GM23338 (cell line): ENCODE measurements around the gene NANS.

Experiments
- CREB1 ChIP-seq: fragments of 250-450 bp; sonication (Bioruptor Pico); IDR thresholded peaks from 2 replicates; pipeline ENCODE4 v1.5.0; 2020; ENCODE audit warnings: low read depth, mild to moderate bottlenecking, moderate library complexity
- EZH2 ChIP-seq: fragments of 200-600 bp; sonication (generic); IDR thresholded peaks from one replicate; pipeline ENCODE4 v1.8.0; 2017; ENCODE audit warnings: antibody characterized with exemption, mild to moderate bottlenecking, low read depth; ENCODE audit not compliant: unreplicated experiment
- EZH2phosphoT487 ChIP-seq: fragments of 200-600 bp; sonication (generic); IDR thresholded peaks from one replicate; pipeline ENCODE4 v1.8.1; 2018; ENCODE audit warnings: antibody characterized with exemption; ENCODE audit not compliant: unreplicated experiment
- NANOG ChIP-seq: IDR thresholded peaks from 2 replicates; pipeline ENCODE4 v1.6.1; 2016; ENCODE audit warnings: antibody characterized with exemption, borderline replicate concordance
- POLR2AphosphoS5 ChIP-seq: IDR thresholded peaks from 2 replicates; pipeline ENCODE4 v1.6.1; 2016; ENCODE audit warnings: antibody characterized with exemption, low read depth
- ZNF114 ChIP-seq: fragments of 250-450 bp; sonication (Bioruptor Pico); IDR thresholded peaks from 2 replicates; pipeline ENCODE4 v1.5.0; 2020; ENCODE audit warnings: mild to moderate bottlenecking, moderate library complexity
- TF ChIP-seq, protein P1 (sequence below), 2 experiments: fragments of 200-600 bp in 1 of 2; sonication (generic) in 1 of 2; conservative IDR thresholded peaks; 2 replicates each; pipeline versions ENCODE4 v1.5.1 to v1.6.1; 2016 to 2017; ENCODE audit warnings: antibody characterized with exemption in 2 of 2, low read depth in 2 of 2, mild to moderate bottlenecking in 2 of 2, moderate library complexity in 1 of 2
- TF ChIP-seq, protein P2 (sequence below): IDR thresholded peaks from one replicate; pipeline ENCODE4 v1.6.1; 2018; ENCODE audit warnings: antibody characterized with exemption; ENCODE audit not compliant: unreplicated experiment
- TF ChIP-seq, protein P3 (sequence below): IDR thresholded peaks from 2 replicates; pipeline ENCODE4 v1.6.1; 2016; ENCODE audit warnings: antibody characterized with exemption

DNA sequence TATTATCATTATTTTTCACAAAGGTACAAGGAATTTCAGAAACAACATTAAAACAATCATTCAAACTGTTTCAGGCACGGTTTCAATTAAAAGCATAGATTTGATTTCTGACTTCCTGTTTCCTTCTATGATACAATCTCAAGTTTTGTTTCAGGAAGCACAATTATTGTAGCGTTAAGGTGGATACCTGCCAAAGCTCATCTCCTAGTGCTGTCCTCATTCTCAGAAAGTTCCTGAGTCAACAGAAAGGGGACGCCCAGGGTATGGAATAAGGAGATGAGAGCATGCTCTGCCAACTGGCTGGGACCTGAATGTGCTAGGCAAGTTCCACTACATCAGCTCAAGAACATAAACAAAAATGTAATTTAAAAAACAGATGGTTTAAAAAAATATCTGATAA is 64.5 kb downstream of the NANS start:
- TF ChIP-seq, protein P1, sequence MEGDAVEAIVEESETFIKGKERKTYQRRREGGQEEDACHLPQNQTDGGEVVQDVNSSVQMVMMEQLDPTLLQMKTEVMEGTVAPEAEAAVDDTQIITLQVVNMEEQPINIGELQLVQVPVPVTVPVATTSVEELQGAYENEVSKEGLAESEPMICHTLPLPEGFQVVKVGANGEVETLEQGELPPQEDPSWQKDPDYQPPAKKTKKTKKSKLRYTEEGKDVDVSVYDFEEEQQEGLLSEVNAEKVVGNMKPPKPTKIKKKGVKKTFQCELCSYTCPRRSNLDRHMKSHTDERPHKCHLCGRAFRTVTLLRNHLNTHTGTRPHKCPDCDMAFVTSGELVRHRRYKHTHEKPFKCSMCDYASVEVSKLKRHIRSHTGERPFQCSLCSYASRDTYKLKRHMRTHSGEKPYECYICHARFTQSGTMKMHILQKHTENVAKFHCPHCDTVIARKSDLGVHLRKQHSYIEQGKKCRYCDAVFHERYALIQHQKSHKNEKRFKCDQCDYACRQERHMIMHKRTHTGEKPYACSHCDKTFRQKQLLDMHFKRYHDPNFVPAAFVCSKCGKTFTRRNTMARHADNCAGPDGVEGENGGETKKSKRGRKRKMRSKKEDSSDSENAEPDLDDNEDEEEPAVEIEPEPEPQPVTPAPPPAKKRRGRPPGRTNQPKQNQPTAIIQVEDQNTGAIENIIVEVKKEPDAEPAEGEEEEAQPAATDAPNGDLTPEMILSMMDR (conservative IDR thresholded peaks at IDR 0.05; ENCODE audit: low read depth in 2 of 2) = 0 out of 4 replicates have a peak, but pooled peaks of 1 of the 2 experiments have one; percentile 18
- no peak for TF ChIP-seq EZH2
- TF ChIP-seq, protein P2, sequence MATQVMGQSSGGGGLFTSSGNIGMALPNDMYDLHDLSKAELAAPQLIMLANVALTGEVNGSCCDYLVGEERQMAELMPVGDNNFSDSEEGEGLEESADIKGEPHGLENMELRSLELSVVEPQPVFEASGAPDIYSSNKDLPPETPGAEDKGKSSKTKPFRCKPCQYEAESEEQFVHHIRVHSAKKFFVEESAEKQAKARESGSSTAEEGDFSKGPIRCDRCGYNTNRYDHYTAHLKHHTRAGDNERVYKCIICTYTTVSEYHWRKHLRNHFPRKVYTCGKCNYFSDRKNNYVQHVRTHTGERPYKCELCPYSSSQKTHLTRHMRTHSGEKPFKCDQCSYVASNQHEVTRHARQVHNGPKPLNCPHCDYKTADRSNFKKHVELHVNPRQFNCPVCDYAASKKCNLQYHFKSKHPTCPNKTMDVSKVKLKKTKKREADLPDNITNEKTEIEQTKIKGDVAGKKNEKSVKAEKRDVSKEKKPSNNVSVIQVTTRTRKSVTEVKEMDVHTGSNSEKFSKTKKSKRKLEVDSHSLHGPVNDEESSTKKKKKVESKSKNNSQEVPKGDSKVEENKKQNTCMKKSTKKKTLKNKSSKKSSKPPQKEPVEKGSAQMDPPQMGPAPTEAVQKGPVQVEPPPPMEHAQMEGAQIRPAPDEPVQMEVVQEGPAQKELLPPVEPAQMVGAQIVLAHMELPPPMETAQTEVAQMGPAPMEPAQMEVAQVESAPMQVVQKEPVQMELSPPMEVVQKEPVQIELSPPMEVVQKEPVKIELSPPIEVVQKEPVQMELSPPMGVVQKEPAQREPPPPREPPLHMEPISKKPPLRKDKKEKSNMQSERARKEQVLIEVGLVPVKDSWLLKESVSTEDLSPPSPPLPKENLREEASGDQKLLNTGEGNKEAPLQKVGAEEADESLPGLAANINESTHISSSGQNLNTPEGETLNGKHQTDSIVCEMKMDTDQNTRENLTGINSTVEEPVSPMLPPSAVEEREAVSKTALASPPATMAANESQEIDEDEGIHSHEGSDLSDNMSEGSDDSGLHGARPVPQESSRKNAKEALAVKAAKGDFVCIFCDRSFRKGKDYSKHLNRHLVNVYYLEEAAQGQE = no peak
- TF ChIP-seq EZH2phosphoT487 = no peak
- TF ChIP-seq POLR2AphosphoS5 = no peak
- TF ChIP-seq ZNF114 (CRISPR knock-in tag) = no peak
- TF ChIP-seq NANOG = no peak
- TF ChIP-seq, protein P3, sequence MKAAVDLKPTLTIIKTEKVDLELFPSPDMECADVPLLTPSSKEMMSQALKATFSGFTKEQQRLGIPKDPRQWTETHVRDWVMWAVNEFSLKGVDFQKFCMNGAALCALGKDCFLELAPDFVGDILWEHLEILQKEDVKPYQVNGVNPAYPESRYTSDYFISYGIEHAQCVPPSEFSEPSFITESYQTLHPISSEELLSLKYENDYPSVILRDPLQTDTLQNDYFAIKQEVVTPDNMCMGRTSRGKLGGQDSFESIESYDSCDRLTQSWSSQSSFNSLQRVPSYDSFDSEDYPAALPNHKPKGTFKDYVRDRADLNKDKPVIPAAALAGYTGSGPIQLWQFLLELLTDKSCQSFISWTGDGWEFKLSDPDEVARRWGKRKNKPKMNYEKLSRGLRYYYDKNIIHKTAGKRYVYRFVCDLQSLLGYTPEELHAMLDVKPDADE = no peak
- no peak for TF ChIP-seq CREB1 (CRISPR knock-in tag)
